ENCODE data around the gene ARFRP1.
"Not testable (repeated sequence)": the region's sequence is repeated elsewhere in the genome, so short reads cannot be mapped to it uniquely, and the experiment has no call there.

ARFRP1 gene

DNA sequence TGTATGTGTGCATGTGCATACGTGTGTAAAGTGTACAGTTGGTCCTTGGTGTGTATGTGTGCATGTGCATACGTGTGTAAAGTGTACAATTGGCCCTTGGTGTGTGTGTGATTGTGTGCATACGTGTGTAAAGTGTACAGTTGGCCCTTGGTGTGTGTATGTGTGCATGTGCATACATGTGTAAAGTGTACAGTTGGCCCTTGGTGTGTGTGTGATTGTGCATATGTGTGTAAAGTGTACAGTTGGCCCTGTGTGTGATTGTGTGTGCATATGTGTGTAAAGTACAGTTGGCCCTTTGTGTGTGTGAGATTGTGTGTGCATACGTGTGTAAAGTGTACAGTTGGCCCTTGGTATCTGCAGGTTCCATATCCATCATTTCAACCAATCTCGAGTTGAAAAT is 23.6 kb upstream of the ARFRP1 start:
- ATAC-seq (replicated peaks) (no peak), DNase-seq (no peak)
- no peak overlapping the region for H3K4me3 Mint-ChIP-seq
- peaks cover 29 to 47% of the 10 kb centered on the region in 2 donors for H3K4me1 Mint-ChIP-seq
- H3K36me3 Mint-ChIP-seq: peaks cover 35 to 48% of the 10 kb centered on the region in 2 donors
- no peaks in the 10 kb centered on the region for H3K27me3 Mint-ChIP-seq
- no peak overlapping the region for H3K27ac Mint-ChIP-seq
- H3K9me3 Mint-ChIP-seq: no peaks in the 10 kb centered on the region

DNA sequence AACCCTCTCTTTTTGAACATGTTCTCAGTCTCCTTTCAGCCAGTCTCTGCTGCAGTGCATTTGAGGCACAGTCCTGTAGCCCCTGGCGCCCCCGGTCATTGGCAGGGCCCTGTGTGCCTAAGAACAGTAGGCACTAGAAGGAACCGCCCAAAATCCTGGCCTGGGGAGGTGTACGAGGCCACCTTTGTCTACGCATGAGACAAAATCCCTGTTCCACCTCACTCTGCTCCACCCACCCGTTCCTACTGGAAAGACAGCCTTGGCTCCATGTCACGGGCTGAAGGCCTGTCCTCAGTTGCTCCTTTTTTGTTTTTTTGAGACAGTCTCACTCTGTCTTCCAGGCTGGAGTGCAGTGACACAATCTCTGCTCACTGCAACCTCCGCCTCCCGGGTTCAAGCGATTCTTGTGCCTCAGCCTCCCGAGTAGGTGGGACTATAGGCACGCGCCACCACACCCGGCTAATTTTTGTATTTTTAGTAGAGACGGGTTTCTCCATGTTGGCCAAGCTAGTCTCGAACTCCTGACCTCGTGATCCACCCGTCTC is 22.5 kb upstream of the ARFRP1 start:
- not testable (repeated sequence) for H3K4me3 Mint-ChIP-seq; H3K27me3 Mint-ChIP-seq; H3K27ac Mint-ChIP-seq; H3K9me3 Mint-ChIP-seq; DNase-seq; ATAC-seq (replicated peaks)
- Mint-ChIP-seq H3K4me1 (peaks cover 22 to 36% of the 10 kb centered on the region in 2 donors), H3K36me3 (peaks cover 33 to 45% of the 10 kb centered on the region in 2 donors)

DNA sequence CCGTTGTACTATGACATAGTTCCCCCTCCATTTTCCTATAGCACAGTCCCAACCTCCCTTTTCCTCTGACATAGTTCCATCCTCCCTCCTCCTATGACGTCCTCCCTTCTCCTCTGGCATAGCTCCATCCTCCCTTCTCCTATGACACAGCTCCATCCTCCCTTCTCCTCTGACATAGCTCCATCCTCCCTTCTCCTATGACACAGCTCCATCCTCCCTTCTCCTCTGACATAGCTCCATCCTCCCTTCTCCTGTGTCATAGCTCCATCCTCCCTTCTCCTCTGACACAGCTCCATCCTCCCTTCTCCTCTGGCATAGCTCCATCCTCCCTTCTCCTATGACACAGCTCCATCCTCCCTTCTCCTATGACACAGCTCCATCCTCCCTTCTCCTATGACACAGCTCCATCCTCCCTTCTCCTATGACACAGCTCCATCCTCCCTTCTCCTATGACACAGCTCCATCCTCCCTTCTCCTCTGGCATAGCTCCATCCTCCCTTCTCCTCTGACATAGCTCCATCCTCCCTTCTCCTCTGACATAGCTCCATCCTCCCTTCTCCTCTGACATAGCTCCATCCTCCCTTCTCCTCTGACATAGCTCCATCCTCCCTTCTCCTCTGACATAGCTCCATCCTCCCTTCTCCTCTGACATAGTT is 15.3 kb upstream of the ARFRP1 start:
- not testable (repeated sequence) for DNase-seq; H3K4me3 Mint-ChIP-seq; H3K27me3 Mint-ChIP-seq; ATAC-seq (replicated peaks)
- H3K27ac Mint-ChIP-seq: peak overlapping the region; percentile 7
- H3K36me3 Mint-ChIP-seq: peaks cover 57 to 64% of the 10 kb centered on the region in 2 donors
- H3K9me3 Mint-ChIP-seq: peaks cover 3 to 11% of the 10 kb centered on the region in 2 donors
- peaks cover 7 to 22% of the 10 kb centered on the region in 2 donors for H3K4me1 Mint-ChIP-seq

DNA sequence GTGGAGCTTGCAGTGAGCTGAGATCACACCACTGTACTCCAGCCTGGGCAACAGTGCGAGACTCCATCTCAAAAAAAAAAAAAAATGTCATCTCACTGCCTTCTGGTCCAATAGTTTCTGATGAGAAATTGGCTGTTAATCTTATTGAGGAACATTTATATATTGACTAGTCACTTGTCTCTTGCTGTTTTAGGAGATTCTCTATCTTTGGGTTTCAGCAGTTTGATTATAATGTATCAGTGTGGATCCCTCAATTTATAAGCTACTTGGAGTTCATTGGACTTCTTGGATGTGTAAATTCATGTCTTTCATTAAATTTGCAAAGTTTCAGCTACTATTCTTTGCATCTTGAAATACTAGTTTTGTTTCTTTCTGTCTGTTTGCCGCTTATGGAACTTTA is 11.2 kb upstream of the ARFRP1 start:
- Mint-ChIP-seq H3K27me3 (no peaks in the 10 kb centered on the region), H3K4me3 (no peak overlapping the region), H3K36me3 (peaks cover 71 to 74% of the 10 kb centered on the region in 2 donors), H3K27ac (peak overlapping the region; percentile 37), H3K9me3 (peaks cover 0 to 14% of the 10 kb centered on the region in 2 donors), H3K4me1 (peaks cover 10 to 21% of the 10 kb centered on the region in 2 donors)
- no peak for ATAC-seq (replicated peaks)
- DNase-seq: no peak

DNA sequence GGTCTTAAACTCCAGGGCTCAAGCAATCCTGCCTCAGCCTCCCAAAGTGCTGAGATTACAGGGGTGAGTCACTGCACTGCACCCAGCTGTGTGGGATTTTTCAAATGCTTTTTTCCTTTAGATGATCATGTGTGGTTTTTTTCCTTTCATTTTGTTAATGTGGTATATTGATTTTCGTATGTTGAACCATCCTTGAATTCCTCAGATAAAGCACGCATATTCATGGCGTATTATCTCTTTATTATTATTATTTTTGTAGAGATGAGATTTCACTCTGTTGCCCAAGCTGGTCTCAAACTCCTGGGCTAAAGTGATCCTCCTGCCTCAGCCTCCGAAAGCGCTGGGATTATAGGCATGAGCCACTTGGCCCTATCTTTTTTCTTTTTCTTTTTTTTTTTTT is 7.1 kb upstream of the ARFRP1 start:
- H3K27me3 Mint-ChIP-seq: no peaks in the 10 kb centered on the region
- peaks cover 80 to 81% of the 10 kb centered on the region in 2 donors for H3K36me3 Mint-ChIP-seq

DNA sequence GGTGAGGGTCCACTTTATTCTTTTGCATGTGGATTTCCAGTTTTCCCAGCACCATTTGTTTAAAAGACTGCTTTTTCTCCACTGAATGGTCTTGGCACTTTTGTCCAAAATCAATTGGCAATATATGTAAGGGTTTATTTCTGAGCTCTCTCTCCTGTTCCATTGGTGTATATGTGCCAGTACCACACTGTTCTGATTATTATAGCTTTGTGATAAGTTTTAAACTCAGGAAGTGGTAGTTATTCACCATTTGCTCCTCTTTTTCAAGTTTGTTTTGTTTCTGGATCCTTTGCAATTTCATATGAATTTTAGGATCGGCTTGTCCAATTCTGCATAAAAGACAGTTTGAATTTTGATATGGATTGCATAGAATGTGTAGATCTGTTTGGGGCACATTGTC is 4.4 kb upstream of the ARFRP1 start:
- H3K36me3 Mint-ChIP-seq: peaks cover 62 to 63% of the 10 kb centered on the region in 2 donors
- peaks cover 4 to 11% of the 10 kb centered on the region in 2 donors for H3K9me3 Mint-ChIP-seq
- ATAC-seq (replicated peaks): no peak
- no peak overlapping the region for H3K27ac Mint-ChIP-seq
- DNase-seq: no peak
- H3K4me1 Mint-ChIP-seq: peaks cover 28 to 50% of the 10 kb centered on the region in 2 donors
- no peak overlapping the region for H3K4me3 Mint-ChIP-seq
- no peaks in the 10 kb centered on the region for H3K27me3 Mint-ChIP-seq

More for the DNA sequence above, 7.1 kb upstream of the ARFRP1 start:
- Mint-ChIP-seq H3K9me3 (peaks cover 4 to 17% of the 10 kb centered on the region in 2 donors), H3K4me3 (no peak overlapping the region), H3K27ac (no peak overlapping the region), H3K4me1 (peaks cover 19 to 39% of the 10 kb centered on the region in 2 donors)
- DNase-seq: no peak
- no peak for ATAC-seq (replicated peaks)

DNA sequence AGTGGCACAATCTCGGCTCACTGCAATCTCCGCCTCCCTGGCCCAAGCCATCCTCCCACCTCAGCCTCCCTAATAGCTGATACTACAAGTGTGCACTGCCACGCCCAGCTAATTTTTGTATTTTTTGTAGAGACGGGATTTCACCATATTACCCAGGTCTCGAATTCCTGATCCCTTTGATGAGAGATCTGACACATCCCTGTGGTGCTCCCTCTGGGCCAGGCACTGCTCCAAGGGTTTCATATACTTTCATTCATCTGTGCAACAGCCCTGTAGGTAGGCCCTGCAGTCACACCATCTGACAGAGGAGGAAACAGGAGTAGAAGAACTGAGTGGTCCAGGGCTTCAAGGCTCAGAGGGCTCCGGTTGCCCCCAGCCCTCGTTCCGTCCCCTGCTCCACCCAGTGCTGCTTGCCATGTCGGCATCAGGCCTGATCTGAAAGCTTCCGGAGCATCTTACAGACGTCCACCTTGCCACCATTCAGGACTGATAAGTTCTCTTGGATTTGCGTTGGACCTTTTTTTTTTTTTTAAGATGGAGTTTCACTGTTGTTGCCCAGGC is 3.4 kb upstream of the ARFRP1 start:
- peak overlapping the region; percentile 20 for H3K27ac Mint-ChIP-seq
- H3K27me3 Mint-ChIP-seq: no peaks in the 10 kb centered on the region
- no peak overlapping the region for H3K4me3 Mint-ChIP-seq
- peaks cover 34 to 54% of the 10 kb centered on the region in 2 donors for H3K4me1 Mint-ChIP-seq
- ATAC-seq (replicated peaks): no peak
- DNase-seq: no peak
- H3K9me3 Mint-ChIP-seq: peaks cover 4 to 9% of the 10 kb centered on the region in 2 donors
- H3K36me3 Mint-ChIP-seq: peaks cover 54 to 60% of the 10 kb centered on the region in 2 donors

DNA sequence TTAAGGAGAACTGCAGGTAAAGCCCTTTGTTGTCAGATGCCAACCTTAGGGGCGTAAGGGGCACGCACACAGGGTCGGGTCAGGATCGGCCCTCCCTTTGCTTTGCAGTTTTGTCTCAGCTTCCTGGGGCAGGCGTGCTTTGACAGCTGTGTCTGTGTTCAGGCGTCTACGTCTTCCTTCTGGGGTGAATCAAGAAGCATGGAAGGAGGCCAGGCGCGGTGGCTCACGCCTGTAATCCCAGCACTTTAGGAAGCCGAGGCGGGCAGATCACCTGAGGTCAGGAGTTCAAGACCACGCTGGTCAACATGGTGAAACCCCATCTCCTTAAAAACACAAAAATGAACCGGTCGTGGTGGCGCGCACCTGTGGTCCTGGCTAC is 1.4 kb upstream of the ARFRP1 start:
- H3K27me3 Mint-ChIP-seq: no peaks in the 10 kb centered on the region
- DNase-seq: no peak
- H3K4me3 Mint-ChIP-seq: peak overlapping the region; percentile 91 to 92
- ATAC-seq (replicated peaks): no peak
- peaks cover 43 to 57% of the 10 kb centered on the region in 2 donors for H3K36me3 Mint-ChIP-seq
- peaks cover 33 to 57% of the 10 kb centered on the region in 2 donors for H3K4me1 Mint-ChIP-seq
- H3K9me3 Mint-ChIP-seq: peaks cover 3 to 4% of the 10 kb centered on the region in 2 donors
- H3K27ac Mint-ChIP-seq: no peak overlapping the region

DNA sequence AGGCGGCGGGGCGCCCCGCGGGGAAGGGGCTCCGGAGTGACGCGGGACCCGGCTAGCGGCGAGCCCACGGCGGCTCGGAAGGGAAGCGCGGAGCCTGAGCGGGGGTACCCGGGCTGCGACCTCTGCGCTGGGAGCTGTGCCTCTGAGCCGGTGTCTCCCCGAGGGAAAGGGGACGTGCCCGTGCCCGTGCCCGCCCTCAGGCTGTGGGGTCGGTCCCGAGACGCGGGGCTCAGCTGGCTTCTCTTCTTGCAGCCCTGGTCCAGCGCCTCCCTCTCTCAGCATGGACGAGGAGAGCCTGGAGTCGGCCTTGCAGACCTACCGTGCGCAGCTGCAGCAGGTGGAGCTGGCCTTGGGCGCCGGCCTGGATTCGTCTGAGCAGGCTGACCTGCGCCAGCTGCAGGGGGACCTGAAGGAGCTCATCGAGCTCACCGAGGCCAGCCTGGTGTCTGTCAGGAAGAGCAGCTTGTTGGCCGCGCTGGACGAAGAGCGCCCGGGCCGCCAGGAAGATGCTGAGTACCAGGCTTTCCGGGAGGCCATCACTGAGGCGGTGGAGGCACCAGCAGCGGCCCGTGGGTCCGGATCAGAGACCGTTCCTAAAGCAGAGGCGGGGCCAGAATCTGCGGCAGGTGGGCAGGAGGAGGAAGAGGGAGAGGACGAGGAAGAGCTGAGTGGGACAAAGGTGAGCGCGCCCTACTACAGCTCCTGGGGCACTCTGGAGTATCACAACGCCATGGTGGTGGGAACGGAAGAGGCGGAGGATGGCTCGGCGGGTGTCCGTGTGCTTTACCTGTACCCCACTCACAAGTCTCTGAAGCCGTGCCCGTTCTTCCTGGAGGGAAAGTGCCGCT is 749 bp upstream of the ARFRP1 start:
- DNase-seq (no peak), ATAC-seq (replicated peaks) (peak; percentile 19 to 22)
- H3K9me3 Mint-ChIP-seq: peaks cover 3 to 4% of the 10 kb centered on the region in 2 donors
- H3K4me1 Mint-ChIP-seq: peaks cover 33 to 57% of the 10 kb centered on the region in 2 donors
- peak overlapping the region; percentile 91 to 92 for H3K4me3 Mint-ChIP-seq
- no peaks in the 10 kb centered on the region for H3K27me3 Mint-ChIP-seq
- H3K36me3 Mint-ChIP-seq: peaks cover 43 to 53% of the 10 kb centered on the region in 2 donors
- peak overlapping the region; percentile 91 for H3K27ac Mint-ChIP-seq

DNA sequence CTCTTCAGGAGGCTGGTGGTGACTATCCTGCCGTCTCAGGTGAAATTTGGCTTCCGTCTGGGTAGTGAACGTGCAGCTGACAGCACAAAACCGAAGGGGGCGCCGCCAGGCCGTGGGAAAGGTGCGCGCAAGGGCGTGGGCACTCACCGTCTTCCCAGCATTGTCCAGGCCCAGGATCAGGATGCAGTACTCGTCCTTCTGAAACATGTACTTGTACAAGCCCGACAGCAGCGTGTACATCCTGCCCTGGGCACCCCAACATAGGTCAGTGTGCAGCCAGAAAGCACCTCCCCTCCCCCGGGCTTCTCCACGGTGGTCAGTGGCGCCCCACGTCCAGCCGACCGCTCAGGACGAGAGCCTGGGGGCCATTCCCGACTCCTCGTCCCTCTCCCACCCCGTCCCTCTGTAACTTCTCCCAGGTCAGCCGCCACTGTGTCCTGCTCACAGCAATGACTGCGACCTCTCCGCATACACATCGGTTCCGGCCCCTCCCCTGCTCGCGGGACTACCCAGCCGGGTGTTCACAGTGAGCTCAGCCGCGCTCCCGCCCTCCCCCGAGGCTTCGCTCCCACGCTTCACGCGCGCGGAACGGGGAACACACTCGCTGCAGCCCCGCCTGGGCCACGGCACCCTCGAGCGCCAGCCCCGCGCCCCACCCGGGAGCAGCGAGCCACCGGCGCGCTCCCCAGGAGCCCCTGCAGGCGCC is 771 bp downstream of the ARFRP1 start:
- H3K27me3 Mint-ChIP-seq: no peaks in the 10 kb centered on the region
- H3K27ac Mint-ChIP-seq: peak overlapping the region; percentile 88
- peaks cover 30 to 46% of the 10 kb centered on the region in 2 donors for H3K36me3 Mint-ChIP-seq
- no peaks in the 10 kb centered on the region for H3K9me3 Mint-ChIP-seq
- peaks cover 29 to 56% of the 10 kb centered on the region in 2 donors for H3K4me1 Mint-ChIP-seq
- DNase-seq: peak; percentile 53
- peak; percentile 67 to 69 for ATAC-seq (replicated peaks)
- peak overlapping the region; percentile 90 to 92 for H3K4me3 Mint-ChIP-seq

DNA sequence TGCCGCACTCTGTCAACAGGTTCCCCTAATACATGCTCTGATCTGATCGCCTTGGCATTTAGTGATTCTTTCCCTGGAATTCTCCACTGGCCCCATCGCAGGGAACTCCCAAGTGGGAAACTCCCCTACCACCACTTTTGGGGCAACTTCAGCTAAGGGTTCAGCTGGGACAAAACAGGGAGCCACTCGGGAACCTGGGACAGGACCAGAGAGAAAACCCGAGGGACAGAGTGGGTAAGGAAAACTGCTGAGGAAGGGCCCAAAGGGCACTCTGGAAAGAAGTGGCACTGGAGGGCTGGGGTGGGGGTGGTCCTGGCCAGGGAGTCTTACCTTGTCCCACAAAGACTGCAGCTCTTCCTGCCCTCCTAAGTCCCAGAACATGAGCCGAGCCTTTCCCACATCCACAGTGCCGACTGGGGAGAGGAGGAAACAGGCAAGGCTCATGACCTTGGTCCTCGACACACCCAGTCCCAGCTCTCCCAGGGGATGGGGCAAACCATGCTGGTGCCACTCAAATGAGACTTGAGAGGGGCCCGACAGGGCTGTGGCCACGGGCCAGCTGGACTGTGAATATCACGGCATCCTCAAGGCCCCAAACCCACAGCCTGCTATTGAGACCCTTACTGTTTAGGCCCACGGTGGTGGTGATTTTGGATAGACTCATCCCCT is 1.6 kb downstream of the ARFRP1 start:
- H3K4me1 Mint-ChIP-seq: peaks cover 28 to 52% of the 10 kb centered on the region in 2 donors
- peaks cover 24 to 43% of the 10 kb centered on the region in 2 donors for H3K36me3 Mint-ChIP-seq
- H3K9me3 Mint-ChIP-seq: no peaks in the 10 kb centered on the region
- no peak for DNase-seq
- H3K4me3 Mint-ChIP-seq: peak overlapping the region; percentile 90 to 92
- no peaks in the 10 kb centered on the region for H3K27me3 Mint-ChIP-seq
- no peak for ATAC-seq (replicated peaks)
- H3K27ac Mint-ChIP-seq: peak overlapping the region; percentile 88

DNA sequence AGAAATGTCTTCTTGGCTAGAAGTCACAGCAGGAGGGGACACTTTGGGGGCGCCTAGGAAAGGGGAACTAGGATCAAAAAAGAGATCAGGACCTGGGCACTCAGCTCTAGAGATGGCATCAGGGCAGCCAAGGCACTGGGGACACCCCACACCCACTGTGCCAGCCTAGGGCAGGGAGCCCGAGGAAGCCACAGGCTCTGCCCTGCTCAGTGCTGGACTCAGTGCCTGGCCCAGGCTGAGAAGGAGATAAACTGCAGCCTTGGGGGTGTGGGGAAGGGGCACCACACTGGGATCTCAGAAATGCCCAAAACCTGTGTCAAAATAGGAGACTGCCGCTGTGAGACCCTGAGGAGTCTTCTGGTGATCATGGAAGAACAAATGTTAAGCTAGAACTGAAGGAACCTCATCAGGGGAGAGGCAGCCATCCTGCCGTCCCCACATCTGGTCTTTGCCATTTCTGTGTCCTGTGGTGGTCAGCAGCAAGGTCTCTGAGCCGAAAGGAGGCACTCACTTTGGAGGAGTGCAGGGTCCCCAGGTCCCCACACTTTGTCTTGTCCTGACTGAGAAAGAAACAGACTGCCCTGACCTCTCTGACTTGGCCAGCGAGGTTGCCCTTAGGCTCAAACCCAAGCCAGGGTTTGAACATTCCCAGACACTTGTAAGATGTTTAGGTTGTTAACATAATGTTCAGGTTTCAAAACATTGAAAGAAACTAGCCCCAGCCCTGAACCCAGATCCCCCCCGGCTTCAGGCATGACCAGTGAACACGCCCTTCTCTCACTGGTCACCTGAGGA is 2.3 kb downstream of the ARFRP1 start:
- no peak overlapping the region for H3K4me3 Mint-ChIP-seq
- DNase-seq (no peak), ATAC-seq (replicated peaks) (no peak)
- H3K4me1 Mint-ChIP-seq: peaks cover 22 to 47% of the 10 kb centered on the region in 2 donors
- peaks cover 16 to 37% of the 10 kb centered on the region in 2 donors for H3K36me3 Mint-ChIP-seq
- no peaks in the 10 kb centered on the region for H3K27me3 Mint-ChIP-seq
- no peaks in the 10 kb centered on the region for H3K9me3 Mint-ChIP-seq
- no peak overlapping the region for H3K27ac Mint-ChIP-seq

DNA sequence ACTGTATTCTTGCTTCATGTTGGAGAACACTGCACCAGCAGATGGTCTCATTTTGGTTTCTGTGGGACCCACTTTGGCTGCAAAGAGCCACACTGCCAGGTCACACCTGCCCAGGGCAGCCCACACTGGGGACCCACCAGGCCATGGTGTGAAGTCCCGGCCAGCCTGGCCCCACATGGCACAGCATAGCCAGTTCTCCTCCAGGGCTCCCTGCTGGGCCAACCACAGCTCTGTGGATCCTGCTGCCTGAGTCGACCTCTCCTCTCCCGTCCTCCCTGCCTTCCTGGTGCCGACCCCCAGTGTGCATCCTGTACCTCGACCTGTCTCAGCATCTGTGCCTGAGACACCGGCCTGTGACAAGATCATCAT is 3.0 kb downstream of the ARFRP1 start:
- ATAC-seq (replicated peaks) (no peak), DNase-seq (peak; percentile 0)
- H3K4me3 Mint-ChIP-seq: no peak overlapping the region
- H3K9me3 Mint-ChIP-seq: no peaks in the 10 kb centered on the region
- H3K36me3 Mint-ChIP-seq: peaks cover 16 to 39% of the 10 kb centered on the region in 2 donors
- peaks cover 24 to 44% of the 10 kb centered on the region in 2 donors for H3K4me1 Mint-ChIP-seq
- H3K27me3 Mint-ChIP-seq: no peaks in the 10 kb centered on the region
- peak overlapping the region; percentile 31 for H3K27ac Mint-ChIP-seq

All from stimulated activated naive B cell treated with anti-CD40 and anti-IgM and Interleukin-4, amounts not matched to agents 10 μg/mL and 1 μg/mL and 100 μg/mL, for 72 hours (primary cell).